Measurements from ENCODE around the gene SYNE2. TPM values are rescaled to one million over a fixed set of nuclear protein-coding genes. Genes with fewer than 3 reads are reported as not detected.

The SYNE2 gene
- total RNA-seq, 1 donor from 2014 or later = 518 TPM

DNA sequence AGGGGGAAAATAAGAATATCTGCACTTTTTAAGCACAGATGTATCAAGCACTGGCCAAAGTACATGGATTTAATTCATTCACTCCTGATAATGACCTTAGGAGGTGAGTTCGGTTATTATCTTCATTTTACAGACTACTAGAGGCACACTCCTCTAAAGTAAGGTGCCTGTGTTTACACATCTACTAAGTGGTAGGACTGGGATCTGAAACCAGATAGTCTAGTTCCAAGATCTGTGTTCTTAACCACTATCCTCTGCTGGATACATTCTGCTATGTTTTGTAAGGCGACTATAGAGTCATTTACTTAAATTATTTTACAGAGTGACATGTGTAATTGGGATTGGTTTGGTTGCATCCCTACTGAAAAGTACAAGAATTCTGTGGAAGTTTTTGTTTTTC is 266.1 kb downstream of the SYNE2 start:
- peak overlapping the region in 1 of 2 donors; percentile 1 for H3K4me3 ChIP-seq
- H3K27ac ChIP-seq = peak overlapping the region; percentile 90 to 96
- H3K36me3 ChIP-seq = peaks cover 17 to 23% of the 10 kb centered on the region in 2 donors
- H3K4me1 ChIP-seq = peaks cover 7 to 39% of the 10 kb centered on the region in 2 donors
- intact Hi-C loops (cut with DNase I) = loop anchor here (1.0 to 10.0 kb wide), 3 partner anchors 36 to 224 kb away; no protein-coding TSS in a partner anchor
- TF ChIP-seq CTCF (IDR thresholded peaks at IDR 0.05) = no peak
- H3K9me3 ChIP-seq = no peaks in the 10 kb centered on the region
- H3K27me3 ChIP-seq = no peaks in the 10 kb centered on the region
- DNase-seq (ENCODE audit: low spot score in 2 of 2) = no peak

GRCh38 chr14:64119500-64119899 is 266.7 kb downstream of the SYNE2 start:
- intact Hi-C loops (cut with DNase I) = loop anchor here (10.0 kb wide), 1 partner anchor 225 kb away; no protein-coding TSS in a partner anchor
- Histone ChIP-seq H3K4me1 (peaks cover 7 to 36% of the 10 kb centered on the region in 2 donors), H3K9me3 (no peaks in the 10 kb centered on the region), H3K27ac (peak overlapping the region; percentile 90 to 96), H3K27me3 (no peaks in the 10 kb centered on the region), H3K36me3 (peaks cover 20 to 28% of the 10 kb centered on the region in 2 donors), H3K4me3 (no peak overlapping the region)
- TF ChIP-seq CTCF (IDR thresholded peaks at IDR 0.05) = no peak
- DNase-seq (ENCODE audit: low spot score in 2 of 2) = no peak

DNA sequence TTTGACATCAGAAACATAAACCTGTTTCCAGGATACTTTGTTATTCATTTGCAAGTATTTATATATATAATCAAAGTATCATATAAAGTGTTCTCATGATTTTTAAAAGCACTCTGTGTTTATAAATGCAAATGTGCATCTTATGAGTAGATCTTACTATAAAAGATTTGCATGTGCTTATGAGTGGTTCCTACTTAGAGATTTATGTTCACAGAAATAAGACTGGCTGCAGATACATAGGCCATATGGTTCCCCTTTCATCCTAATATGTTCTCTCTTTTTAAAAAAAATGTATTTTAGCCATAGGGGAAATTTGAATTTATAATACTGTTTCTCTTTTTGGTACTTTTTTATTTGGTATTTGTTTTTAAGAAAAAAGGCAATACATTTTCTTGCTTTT is 267.2 kb downstream of the SYNE2 start:
- Histone ChIP-seq H3K27me3 (no peaks in the 10 kb centered on the region), H3K9me3 (no peaks in the 10 kb centered on the region), H3K27ac (peak overlapping the region; percentile 90 to 96), H3K4me3 (no peak overlapping the region), H3K4me1 (peaks cover 7 to 33% of the 10 kb centered on the region in 2 donors), H3K36me3 (peaks cover 25 to 33% of the 10 kb centered on the region in 2 donors)
- intact Hi-C loops (cut with DNase I) = loop anchor here (10.0 kb wide), 1 partner anchor 225 kb away; no protein-coding TSS in a partner anchor
- no peak for DNase-seq (ENCODE audit: low spot score in 2 of 2)
- TF ChIP-seq CTCF (IDR thresholded peaks at IDR 0.05) = no peak

- H3K36me3 ChIP-seq = peaks cover 46 to 65% of the 10 kb centered on the region in 2 donors
- no peak overlapping the region for H3K4me3 ChIP-seq
- no peaks in the 10 kb centered on the region for H3K9me3 ChIP-seq
- no peak for TF ChIP-seq CTCF (IDR thresholded peaks at IDR 0.05)
- H3K4me1 ChIP-seq = peaks cover 0 to 12% of the 10 kb centered on the region in 2 donors
- DNase-seq (ENCODE audit: low spot score in 2 of 2) = no peak
- no peaks in the 10 kb centered on the region for H3K27me3 ChIP-seq
- no peak overlapping the region for H3K27ac ChIP-seq
- intact Hi-C loops (cut with DNase I) = no loop called here
Observed at GRCh38 chr14:64123241-64123822, 270.5 kb downstream of the SYNE2 start.

- H3K9me3 ChIP-seq = no peaks in the 10 kb centered on the region
- H3K4me3 ChIP-seq = no peak overlapping the region
- intact Hi-C loops (cut with DNase I) = no loop called here
- H3K27ac ChIP-seq = no peak overlapping the region
- no peak for DNase-seq (ENCODE audit: low spot score in 2 of 2)
- TF ChIP-seq CTCF (IDR thresholded peaks at IDR 0.05) = no peak
- H3K36me3 ChIP-seq = peaks cover 65 to 84% of the 10 kb centered on the region in 2 donors
- no peaks in the 10 kb centered on the region for H3K27me3 ChIP-seq
- H3K4me1 ChIP-seq = no peaks in the 10 kb centered on the region
Observed at GRCh38 chr14:64125270-64125669, 272.5 kb downstream of the SYNE2 start.

Measured in ascending aorta (tissue), 2 donors.